ENCODE measurements around the gene IRF5.
"Not testable (repeated sequence)": the region's sequence is repeated elsewhere in the genome, so short reads cannot be mapped to it uniquely, and the experiment has no call there.

IRF5 gene

DNA sequence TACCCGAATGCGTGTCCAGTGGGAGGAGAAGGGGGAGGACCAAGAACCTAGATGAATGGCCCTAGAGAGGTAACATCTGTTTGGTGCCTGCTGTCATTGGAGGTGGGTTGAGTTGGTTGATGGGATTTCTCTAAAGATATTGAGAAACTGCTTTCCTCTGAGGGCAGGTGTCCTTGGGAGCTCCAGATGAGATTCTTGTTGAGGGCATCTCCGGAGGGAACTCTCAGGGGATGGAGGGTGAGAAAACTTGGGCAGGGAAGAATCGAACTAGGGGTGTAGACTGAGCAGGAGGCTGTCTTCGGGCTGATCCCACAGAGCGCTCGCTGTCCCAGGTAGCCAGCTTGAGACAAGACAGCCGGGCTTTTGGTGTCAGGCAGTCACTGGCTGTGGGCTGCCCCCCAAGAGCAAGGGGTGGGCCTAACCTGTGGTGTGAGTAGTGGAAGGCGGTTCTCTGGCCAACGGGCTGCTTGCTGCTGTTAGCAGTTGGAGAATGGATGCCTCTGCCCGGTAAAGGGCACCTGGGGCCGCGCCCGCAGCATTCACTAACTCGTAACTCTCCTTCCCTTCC lies 3.7 kb downstream of the IRF5 start:
- DNase-seq (ENCODE audit: low read depth), result no peak
- H3K4me3 ChIP-seq (ENCODE audit: low read length), result no peak overlapping the region
- TF ChIP-seq, protein P1, sequence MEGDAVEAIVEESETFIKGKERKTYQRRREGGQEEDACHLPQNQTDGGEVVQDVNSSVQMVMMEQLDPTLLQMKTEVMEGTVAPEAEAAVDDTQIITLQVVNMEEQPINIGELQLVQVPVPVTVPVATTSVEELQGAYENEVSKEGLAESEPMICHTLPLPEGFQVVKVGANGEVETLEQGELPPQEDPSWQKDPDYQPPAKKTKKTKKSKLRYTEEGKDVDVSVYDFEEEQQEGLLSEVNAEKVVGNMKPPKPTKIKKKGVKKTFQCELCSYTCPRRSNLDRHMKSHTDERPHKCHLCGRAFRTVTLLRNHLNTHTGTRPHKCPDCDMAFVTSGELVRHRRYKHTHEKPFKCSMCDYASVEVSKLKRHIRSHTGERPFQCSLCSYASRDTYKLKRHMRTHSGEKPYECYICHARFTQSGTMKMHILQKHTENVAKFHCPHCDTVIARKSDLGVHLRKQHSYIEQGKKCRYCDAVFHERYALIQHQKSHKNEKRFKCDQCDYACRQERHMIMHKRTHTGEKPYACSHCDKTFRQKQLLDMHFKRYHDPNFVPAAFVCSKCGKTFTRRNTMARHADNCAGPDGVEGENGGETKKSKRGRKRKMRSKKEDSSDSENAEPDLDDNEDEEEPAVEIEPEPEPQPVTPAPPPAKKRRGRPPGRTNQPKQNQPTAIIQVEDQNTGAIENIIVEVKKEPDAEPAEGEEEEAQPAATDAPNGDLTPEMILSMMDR (IDR thresholded peaks at IDR 0.05; ENCODE audit: insufficient read depth, low read depth, low read length, missing control alignments), result no peak

DNA sequence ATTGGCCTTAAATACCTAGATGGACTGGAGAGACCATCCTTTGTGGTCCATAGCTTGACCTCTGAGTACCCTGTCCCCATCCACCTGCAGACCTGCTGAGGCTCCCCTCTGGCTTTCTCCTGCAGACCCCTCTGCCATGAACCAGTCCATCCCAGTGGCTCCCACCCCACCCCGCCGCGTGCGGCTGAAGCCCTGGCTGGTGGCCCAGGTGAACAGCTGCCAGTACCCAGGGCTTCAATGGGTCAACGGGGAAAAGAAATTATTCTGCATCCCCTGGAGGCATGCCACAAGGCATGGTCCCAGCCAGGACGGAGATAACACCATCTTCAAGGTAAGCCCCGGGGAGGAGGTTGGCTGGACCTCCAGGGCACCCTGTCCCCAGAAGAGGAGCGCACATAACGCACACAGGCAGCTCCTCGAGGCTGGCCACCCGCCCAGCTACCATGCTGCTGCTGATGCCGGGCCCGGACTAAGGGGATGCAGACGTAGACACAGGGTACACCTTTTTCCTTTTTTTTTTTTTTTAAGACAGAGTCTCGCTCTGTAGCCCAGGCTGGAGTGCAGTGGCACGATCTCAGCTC lies 4.3 kb downstream of the IRF5 start:
- no peak overlapping the region for H3K4me3 ChIP-seq (ENCODE audit: low read length)
- no peak for DNase-seq (ENCODE audit: low read depth)
- TF ChIP-seq, protein P1 (IDR thresholded peaks at IDR 0.05; ENCODE audit: insufficient read depth, low read depth, low read length, missing control alignments), result no peak

DNA sequence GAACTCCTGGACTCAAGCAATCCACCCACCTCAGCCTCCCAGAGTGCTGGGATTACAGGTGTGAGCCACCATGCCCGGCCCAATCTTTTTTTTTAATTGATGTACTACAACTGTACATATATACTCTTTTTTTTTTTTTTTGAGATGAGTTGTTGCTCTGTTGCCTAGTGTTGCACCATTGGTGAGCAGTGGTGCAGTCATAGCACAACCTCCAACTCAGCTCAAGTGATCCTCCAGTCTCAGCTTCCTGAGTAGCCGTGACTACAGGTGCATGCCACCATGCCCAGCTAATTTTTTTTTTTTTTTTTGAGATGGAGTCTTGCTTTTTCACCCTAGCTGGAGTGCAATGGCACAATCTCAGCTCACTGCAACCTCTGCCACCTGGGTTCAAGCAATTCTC lies 5.5 kb downstream of the IRF5 start:
- not testable (repeated sequence) for DNase-seq (ENCODE audit: low read depth); H3K4me3 ChIP-seq (ENCODE audit: low read length)

DNA sequence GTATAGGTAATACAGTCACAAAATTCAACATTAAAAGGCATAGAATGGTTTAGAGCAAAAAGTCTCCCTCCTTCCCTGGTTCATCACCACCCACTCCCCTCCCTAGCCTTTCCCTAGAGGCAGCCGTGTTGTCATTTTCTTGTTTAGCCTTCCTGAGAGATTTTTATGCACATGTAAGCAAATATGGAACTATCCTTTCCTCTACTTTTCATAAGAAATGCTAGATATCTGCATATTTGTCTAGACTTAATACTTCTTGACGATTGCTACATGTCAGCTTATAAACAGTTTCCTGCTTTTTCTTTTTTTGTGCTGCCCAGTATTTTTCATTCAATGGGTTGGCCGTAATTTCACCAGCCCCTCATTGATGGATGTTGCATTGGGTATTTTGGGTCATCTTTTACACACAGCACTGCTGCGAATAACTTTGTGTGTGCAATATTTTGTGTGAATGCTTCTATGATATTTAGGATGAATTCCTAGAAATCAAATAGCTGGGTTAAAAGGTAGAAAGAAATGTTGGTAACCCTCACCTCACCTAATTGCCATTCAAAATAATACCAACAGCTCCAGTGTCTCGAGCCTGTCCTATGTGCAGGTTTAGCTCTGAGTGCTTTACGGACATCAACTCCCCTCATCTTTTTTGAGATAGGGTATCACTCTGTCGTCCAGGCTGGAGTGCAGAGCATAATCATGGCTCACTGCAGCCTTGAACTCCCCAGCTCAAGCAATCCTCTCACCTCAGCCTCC lies 6.9 kb downstream of the IRF5 start:
- TF ChIP-seq, protein P1 (IDR thresholded peaks at IDR 0.05; ENCODE audit: insufficient read depth, low read depth, low read length, missing control alignments), result no peak
- DNase-seq (ENCODE audit: low read depth), result no peak
- no peak overlapping the region for H3K4me3 ChIP-seq (ENCODE audit: low read length)

DNA sequence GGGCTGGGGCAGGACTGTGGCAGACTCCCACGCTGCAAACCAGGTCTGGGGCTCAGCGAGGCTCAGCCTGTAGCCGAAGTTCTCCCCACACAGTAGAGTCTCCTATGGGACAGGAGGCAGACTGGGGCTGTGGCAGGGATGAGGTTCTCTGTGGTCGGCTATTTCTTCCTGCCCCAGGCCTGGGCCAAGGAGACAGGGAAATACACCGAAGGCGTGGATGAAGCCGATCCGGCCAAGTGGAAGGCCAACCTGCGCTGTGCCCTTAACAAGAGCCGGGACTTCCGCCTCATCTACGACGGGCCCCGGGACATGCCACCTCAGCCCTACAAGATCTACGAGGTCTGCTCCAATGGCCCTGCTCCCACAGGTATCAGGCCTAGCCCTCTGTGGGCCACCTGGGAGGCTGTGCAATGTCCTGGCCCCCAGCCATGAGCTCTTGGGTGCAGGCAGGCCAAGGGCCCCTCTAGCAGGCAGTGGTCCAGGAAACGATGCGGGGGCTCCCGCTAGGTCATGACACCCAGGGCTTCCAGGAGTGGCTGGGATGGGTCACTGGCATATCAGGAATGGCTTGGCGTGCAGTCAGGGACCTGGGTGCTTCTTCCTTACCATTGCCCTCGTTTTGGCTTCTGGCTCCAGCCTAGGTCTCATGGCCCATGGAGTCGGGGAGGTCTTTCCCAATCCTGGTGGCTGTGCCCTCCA lies 8.1 kb downstream of the IRF5 start:
- no peak for DNase-seq (ENCODE audit: low read depth)
- TF ChIP-seq, protein P1 (IDR thresholded peaks at IDR 0.05; ENCODE audit: insufficient read depth, low read depth, low read length, missing control alignments), result no peak
- no peak overlapping the region for H3K4me3 ChIP-seq (ENCODE audit: low read length)

DNA sequence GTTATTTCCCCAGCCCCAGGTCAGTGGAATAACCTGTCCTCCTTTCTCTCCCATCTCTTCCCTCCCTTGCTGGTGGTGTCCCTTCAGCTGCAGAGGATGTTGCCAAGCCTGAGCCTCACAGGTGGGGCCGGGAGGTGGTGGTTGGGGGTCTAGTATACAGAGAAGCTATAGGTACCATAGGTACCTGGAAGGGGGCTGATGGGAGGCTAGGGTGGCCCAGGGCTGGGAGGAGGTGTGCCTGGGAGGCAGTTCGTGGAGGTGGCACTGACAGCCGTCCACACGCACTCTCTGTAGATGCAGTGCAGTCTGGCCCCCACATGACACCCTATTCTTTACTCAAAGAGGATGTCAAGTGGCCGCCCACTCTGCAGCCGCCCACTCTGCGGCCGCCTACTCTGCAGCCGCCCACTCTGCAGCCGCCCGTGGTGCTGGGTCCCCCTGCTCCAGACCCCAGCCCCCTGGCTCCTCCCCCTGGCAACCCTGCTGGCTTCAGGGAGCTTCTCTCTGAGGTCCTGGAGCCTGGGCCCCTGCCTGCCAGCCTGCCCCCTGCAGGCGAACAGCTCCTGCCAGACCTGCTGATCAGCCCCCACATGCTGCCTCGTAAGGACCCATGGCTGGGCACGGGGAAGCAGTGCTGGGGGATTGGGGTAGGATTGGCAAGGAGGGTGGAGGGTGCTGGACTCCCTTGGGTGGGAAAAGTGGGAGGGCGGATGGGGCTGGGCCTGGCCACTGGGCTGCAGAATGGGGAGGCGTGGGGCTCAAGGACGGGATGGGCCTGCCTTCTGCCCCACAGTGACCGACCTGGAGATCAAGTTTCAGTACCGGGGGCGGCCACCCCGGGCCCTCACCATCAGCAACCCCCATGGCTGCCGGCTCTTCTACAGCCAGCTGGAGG lies 9.5 kb downstream of the IRF5 start:
- H3K4me3 ChIP-seq (ENCODE audit: low read length), result no peak overlapping the region
- TF ChIP-seq, protein P1 (IDR thresholded peaks at IDR 0.05; ENCODE audit: insufficient read depth, low read depth, low read length, missing control alignments), result peak; percentile 8
- no peak for DNase-seq (ENCODE audit: low read depth)

All from epithelial cell of esophagus (primary cell).